ENCODE results near the gene ITPR3.

DNA sequence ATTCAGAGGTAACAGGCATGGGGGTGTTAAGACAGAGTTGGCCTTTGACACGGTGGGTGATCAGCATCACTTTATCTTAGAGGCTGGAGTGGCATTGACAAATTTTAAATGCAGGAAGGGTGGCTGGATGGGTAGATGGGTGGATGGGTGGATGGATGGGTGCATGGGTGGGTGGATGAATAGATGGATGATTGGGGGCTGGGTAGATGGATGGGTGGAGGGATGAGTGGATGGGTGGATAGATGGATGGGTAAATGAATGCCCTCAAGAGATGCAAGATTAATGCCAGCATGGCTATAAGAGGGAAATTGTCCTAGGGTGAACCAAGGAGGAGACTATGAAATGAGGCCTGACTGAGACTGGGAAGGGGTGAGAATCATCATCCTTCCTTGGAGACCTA lies 18.4 kb downstream of the ITPR3 start:
- no peak for TF ChIP-seq CTBP1 (IDR thresholded peaks at IDR 0.05; ENCODE audit: borderline replicate concordance)
- no peak for TF ChIP-seq ZNF384 (IDR thresholded peaks at IDR 0.05)
- TF ChIP-seq FOXM1 (IDR thresholded peaks at IDR 0.05; ENCODE audit: borderline replicate concordance): no peak
- no peak for TF ChIP-seq SUZ12 (IDR thresholded peaks at IDR 0.05)
- TF ChIP-seq FOXA1 (IDR thresholded peaks at IDR 0.05): no peak
- TF ChIP-seq ARNT (IDR thresholded peaks at IDR 0.05): no peak
- TF ChIP-seq SP1 (IDR thresholded peaks at IDR 0.05): no peak

Measured in HEK293T (cell line).